NK-92 treated with Interleukin-12 subunit alpha and Interleukin-12 subunit beta, amount 100 ng/mL, for 24 hours (cell line): ENCODE data around the gene BTN1A1.
"Not testable (repeated sequence)": the region's sequence is repeated elsewhere in the genome, so short reads cannot be mapped to it uniquely, and the experiment has no call there.

Source experiments
- DNase-seq: peaks from one replicate; lab custom pipeline; 2025; lab: John Stamatoyannopoulos, UW

BTN1A1 gene, protein sequence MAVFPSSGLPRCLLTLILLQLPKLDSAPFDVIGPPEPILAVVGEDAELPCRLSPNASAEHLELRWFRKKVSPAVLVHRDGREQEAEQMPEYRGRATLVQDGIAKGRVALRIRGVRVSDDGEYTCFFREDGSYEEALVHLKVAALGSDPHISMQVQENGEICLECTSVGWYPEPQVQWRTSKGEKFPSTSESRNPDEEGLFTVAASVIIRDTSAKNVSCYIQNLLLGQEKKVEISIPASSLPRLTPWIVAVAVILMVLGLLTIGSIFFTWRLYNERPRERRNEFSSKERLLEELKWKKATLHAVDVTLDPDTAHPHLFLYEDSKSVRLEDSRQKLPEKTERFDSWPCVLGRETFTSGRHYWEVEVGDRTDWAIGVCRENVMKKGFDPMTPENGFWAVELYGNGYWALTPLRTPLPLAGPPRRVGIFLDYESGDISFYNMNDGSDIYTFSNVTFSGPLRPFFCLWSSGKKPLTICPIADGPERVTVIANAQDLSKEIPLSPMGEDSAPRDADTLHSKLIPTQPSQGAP

DNA sequence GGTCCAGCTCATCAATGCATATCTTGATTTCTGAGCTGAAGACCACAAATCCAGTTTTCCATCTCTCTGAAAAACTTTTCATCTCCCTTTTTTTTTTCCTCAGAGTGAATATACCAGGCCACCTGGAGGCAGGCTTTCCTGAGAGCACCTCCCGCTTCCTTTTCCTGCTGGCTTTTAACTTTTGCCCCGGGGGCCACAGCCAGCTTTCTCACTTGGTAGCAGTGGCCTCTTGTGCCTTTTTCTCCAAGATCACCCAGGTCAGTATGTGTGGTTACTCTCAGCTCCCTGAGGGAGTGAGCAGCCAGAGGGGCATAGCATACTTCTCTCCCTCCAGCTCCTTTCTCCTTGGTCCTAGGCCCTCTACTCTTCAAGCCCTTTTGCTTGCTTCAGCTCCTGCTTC, at the start of gene BTN1A1:
Gene BTN1A1, plus strand, starts transcription at position 202 of the 400 bp plus-strand sequence. CDS start 984 bp downstream, outside the sequence.
- DNase-seq, result no peak

DNA sequence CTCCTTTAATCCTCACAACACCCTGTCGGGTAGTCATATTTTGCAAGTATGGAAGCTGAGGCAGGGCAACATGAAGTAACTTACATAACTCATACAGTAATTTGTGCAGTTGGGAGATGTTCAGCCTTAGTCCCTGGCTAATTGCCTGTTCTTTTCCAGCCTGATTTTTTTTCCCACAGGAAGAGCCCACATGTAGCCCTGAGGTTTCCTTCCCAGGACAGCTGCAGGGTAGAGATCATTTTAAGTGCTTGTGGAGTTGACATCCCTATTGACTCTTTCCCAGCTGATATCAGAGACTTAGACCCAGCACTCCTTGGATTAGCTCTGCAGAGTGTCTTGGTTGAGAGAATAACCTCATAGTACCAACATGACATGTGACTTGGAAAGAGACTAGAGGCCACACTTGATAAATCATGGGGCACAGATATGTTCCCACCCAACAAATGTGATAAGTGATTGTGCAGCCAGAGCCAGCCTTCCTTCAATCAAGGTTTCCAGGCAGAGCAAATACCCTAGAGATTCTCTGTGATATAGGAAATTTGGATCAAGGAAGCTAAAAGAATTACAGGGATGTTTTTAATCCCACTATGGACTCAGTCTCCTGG, 47.4 kb upstream of the BTN1A1 start:
- DNase-seq, result no peak

DNA sequence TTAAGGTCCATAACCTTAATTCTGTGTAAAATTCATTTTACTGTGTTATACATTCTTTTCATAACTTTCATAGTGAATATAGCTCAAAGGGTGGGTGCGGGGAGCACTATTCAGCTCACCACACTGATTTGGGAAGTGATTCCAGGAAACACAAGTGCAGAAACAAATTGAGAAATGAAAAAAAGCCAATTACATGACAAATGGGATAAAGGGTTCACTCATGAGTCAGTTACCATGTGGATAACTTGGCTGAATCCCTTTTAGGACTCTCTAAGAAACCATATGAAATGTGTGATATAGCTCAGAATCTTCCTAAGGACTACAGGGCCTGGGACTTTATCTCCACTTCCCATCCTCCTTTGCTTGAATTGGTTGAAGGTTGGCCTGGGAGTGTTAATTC, 45.5 kb upstream of the BTN1A1 start:
- no peak for DNase-seq

DNA sequence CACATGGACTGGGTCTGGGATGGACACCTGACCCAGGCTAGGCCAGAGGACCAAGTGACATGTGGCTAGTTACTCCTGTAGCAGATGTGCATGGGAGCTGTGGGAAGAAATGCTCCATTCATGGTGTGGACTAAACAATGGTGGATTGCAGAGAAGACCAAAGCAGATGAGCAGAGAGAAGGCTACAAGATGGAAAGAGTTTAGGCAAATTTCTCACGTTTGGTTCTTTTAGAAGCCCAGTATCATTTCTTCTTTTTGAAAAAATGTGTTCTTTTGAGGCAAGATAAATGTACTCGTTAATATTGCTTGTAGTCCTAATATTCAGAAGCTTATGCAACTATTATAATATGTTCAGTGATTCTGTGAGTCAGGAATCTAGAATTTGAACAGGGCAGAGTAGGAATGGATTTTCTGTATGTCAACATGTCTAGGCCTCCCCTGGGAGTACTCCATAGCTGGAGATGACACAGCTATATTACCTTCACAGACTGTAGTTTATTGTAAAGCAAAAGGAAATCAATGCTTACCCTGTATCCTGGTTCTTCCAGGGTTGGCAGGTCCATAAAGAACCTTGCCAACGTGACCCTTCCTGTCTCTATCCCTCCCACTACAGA, 44.6 kb upstream of the BTN1A1 start:
- DNase-seq, result no peak

DNA sequence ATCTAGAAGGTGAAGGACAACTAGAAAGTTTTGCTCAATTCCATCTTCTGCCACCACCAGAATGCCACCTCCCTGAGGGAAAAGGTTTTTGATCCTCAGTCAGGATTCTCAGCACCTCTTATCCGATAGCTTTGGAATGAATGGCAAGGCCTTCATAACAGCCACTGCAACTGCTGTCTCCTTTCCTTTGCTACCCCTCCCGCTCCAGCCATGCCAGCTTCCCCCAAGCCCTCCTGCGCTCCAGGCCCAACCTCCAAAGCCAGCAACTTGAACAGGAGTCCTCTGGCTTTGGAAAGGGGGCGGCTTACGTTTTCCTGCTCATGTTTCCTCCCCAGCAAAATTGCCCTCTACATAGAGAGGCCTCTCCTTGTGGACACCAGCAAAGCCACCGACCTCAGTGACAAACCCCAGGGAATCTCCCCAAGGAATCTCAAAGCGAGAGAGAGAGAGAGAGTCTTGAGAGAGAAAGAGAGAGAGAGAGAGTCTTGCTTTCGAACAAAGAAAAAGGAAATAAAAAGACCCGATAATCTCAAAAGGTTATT, 42.8 kb upstream of the BTN1A1 start:
- no peak for DNase-seq

DNA sequence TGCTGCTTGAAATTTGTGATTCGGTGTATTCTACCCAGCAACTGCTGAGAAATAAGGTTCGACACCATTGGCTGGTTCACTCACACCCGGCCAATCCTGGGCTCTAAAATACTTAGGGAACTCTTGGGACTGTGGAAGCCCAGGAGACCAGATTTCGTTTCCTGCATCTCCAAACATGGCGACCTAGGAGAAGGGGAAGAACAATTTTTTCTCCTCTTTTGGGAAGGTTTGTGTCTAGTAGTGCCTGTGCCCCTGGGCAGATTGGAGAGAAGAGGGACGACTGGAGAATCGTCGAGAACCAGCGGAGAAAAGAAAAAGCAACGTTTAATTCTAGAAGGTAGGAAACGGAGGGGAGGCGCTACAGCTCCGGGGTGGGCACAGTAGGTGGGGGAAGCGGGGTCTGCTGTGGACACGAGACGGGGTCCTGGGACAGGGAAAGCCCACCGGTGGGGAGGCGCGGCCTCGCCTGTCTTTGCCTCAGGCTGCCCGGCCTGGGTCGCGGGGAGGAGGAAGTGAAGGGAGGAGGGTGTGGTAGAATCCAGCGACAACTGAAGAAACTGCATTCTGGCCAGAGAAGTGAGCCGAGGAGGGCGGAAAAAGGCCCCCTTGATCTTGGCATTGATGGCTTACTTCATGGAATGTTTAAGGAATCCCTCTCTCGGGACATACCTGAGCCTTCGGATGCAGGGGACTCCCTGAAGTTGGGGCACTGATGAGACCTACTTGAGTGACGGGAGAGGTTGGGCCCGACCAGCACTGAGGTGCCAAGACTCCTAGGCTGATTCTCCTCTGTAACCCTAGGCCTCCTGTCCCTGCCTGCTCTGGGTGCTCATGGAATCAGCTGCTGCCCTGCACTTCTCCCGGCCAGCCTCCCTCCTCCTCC, 42.1 kb upstream of the BTN1A1 start, which contains the start of gene BTN2A1:
Gene BTN2A1, plus strand, starts transcription at position 150 of the 883 bp plus-strand sequence. Its CDS starts 682 bp downstream, at position 832.
- peak; percentile 50 for DNase-seq

DNA sequence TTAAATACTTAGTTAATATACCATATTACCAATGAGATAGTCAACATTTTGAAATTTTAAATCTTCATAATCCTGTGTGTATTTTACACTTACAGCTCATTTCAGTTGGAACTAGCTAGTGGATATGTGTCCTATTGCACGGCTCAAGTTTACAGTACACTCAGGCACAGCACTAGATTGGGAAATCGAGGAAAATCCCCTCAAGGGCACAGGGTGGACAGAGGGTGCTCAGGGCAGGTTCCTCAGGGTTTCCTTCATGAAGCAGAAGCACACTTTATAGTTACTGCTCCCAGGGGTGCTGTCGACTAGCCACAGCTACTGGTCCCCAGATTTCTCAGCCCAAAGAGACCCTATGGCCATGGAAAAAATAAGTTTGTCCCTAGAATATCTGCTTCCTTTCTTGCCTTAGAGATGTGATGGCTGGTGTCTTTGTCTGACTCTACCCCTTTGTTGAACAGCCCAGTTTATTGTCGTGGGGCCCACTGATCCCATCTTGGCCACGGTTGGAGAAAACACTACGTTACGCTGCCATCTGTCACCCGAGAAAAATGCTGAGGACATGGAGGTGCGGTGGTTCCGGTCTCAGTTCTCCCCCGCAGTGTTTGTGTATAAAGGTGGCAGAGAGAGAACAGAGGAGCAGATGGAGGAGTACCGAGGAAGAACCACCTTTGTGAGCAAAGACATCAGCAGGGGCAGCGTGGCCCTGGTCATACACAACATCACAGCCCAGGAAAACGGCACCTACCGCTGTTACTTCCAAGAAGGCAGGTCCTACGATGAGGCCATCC, 40.9 kb upstream of the BTN1A1 start:
- DNase-seq, result no peak

DNA sequence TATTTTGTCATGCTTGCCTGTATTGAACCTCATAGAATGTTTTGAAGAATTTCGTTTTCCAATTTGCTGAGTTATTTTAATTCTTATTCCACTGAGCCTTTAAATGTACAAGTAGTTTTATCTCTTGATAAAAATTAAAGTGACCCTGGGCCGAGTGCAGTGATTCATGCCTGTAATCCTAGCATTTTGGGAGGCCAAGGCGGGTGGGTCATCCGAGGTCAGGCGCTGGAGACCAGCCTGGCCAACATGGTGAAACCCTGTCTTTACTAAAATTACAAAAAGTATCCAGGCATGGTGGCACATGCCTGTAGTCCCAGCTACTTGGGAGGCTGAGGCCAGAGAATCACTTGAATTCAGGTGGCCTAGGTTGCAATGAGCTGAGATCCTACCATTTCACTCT, 38.8 kb upstream of the BTN1A1 start:
- DNase-seq, result not testable (repeated sequence)

DNA sequence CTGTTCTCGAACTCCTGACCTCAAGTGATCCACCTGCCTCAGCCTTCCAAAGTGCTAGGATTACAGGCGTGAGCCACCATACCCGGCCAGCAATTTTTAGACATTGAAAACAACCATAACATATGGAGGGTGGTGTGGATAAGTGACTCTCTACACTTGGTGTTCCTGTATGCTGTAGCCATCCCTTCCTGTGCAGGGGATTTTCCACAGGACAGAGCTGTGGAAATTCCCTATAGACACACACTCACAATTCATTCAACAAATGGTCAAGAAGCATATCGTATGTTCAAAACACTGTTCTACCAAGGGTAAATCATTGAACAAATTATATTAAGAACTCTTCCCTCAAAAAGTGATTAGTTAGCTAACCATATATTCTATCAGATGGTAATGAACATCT, 36.1 kb upstream of the BTN1A1 start:
- no peak for DNase-seq

DNA sequence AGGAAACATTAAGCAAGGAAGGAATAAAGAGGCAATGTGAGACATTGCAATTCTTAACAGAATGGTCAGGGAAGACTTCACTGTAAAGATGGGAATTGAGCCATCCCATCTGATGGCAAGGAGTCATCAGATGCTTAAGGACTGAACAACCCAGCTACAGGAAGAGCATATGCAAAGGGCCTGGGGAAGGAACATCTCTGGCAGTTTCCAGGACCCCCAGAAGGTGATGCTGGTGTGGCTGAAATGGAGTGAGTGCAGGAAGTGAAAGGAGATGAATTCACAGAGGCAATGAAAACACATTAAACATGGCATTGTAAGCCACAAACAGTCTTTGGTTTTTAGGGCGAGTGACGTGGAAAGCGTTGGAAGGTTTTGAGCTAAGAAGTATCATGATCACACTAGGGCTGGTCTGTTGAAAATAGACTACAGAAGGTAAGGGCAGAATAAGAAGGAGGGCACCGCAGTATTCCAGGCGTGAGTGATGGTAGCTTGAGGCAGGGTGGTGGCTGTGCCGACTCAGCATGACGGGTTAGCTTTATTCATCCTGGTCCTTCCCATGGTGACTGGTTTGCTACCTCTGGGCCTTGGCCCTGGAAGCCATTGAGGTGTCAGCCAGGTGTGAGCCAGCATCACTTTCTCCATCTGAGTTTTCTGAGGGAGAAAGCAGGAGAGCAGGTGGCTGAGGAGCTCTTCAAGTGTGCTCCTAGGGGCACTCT, 35.5 kb upstream of the BTN1A1 start:
- no peak for DNase-seq

DNA sequence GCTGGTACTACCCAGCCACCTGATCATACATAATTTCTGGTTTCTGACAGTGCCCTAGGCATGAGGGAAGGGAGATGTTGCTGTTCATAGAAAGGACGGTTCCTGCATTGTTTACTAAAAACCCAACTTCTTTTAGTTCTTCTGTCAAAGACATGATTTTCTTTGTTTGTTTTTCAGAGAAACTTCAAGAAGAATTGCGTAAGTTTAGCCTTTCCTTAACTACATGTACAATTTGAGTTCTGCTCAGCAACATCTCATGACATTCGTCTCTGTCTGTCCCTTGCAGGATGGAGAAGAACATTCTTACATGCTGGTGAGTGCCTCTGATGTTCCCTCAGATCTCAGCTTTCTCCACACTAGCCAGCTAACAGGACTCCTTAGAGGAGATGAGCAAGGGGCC, 34.3 kb upstream of the BTN1A1 start:
- no peak for DNase-seq

DNA sequence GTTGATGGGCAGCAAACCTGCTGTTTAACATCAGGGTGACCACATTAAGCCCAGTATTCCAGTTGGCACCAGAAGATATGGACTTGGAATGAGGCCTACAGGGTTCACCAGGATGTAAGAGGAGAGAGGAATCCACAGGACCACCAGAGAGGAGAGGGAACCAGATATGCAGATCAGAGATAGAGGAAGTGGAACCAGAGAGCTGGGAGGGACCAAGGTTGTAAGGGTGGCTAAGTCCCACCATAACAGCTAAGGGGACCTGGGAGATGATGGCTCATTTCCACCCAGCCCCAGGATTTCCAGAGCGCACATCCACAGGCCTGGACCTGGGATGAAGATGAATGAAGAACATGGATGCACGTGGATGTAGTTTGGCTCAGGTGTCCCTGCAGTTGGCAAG, 31.3 kb upstream of the BTN1A1 start:
- DNase-seq, result no peak

DNA sequence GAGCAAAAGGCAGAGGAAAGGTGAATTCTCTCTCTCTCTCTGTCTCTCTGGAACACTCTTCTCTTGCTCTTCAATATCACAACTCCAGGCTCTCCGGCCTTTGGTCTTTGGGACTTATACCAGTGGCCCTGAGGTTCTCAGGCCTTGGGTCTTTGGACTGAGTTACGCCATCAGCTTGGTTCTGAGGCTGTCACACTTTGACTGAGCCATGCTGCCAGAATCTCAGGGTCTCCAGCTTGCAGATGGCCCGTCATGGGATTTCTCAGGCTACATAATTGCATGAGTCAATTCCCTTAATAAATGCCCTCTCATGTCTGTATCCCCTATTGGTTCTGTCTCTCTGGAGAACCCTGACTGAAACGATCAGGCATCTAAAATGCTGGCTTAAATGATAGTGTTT, 29.5 kb upstream of the BTN1A1 start:
- no peak for DNase-seq

DNA sequence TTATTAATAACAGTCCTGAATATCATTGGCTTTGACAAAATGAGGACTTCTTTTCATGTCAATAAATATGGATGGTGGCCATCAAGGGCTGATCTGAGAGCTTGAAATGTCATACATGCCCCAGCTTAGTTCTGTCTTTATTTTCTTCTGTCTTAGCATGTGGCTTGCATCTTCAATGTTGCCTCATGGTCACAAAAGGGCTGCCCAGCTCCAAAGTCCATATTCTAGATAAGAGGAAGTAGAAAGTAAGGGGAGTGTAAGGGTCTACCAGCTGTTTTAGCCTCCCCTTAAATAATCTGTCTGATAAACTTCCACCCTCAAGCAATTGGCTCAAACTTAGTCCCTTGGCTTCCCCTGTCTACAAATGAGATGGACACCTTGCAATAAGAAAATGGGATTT, 28.1 kb upstream of the BTN1A1 start:
- no peak for DNase-seq

DNA sequence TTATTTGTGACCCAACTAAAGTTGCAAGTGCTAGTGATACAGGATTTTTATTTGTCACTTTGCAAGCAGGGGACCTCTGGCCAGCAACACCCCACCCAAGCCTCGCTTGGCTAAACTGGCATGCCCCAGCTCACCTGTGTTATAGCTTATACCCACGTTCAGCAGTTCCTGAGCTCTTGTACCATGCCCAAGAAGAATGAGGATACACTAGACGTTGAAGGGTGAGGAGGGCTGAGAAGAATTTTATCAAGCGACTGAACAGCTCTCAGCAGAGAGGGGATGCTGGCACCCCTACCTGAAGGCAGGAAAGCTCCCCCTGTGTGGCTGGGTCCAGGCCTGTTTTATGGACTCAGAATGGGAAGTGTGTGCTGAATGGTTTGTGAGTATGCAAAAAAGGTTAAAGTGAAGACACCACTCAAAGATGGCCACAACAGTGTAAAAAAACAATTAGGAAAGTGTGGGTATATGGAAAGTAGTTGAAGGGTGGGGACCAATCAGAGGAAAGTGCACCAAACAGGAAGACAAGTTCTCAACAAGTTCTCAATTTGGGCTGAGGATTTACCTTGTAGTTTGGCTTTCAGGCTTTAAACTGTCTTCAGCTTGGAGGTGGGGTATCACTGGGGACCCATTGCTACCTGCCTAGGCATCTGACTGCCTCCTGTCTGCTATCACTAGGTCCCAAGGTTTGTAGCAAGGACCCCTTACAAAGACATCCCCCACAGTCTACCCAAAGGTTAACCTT, 27.4 kb upstream of the BTN1A1 start:
- DNase-seq, result no peak

DNA sequence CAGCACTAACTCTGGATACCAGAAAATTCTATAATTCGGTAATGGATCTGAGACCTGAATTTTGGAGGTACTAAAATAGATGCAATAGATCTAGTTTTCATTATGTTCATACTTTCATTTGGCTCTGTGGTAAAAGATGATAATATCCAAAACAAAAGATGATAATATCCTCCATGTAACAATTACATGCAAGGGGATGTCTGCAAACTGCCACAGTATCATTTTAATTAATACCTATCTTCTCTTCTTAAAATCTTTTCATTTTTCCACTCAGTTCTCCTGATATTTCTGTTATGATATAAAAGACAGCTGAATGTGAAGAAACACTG, 26.7 kb upstream of the BTN1A1 start:
- DNase-seq, result no peak

DNA sequence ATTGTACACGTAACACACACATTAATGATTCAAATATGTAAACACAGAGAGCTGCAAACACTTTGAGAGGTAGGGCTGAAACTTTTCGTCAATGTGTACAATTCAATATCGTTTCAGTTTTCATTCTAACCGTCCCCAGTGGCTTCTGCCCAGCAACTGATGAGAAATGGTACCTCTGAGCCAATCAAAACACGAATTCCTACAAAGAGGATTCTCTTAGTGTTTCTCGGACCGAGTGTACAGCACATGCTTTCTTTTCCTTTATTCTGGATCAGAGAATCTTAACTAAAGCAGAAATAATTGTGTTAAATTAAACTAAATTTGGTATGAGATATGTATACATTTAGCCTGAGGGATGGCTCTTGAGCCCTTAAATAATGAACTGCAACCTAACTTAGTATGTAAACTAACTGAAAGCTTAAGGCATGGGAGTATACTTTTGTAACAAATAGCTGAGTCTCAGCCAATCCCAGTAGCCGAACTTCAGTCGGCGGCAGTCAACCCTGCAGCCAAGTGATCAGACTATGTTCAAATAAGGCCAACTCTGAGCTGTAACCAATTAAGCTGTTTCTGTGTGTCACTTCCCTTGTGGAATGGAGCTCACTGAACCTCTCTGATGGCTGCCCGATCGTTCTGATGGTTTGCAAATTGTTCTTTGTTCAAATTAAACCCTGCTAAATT, 26.2 kb upstream of the BTN1A1 start:
- peak; percentile 57 for DNase-seq

DNA sequence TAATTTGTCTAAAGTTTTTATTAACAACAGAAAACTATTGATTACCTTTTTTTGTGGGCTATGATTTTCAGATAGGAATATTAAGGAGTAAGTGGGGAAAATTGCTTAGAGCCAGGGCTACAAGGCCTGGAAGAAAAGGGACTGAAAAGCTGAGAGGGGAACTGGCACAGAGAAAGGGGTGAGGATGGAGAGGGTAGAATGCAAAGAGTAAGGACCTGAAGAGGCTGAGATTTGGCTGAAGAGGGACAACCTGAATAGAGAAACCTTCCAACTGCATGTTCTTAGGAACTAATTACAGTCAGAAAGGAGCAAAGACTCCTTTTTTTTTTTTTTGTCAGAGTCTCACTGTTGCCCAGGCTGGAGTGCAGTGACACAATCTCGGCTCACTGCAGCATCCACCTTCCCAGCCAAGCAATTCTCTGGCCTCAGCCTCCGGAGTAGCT, 25.6 kb upstream of the BTN1A1 start:
- DNase-seq, result no peak
